HepG2 (cell line): ENCODE measurements around the gene GPT2. TPM values are rescaled to one million over a fixed set of nuclear protein-coding genes. Genes with fewer than 3 reads are reported as not detected.
A peak's percentile ranks its signal among the peaks of the same experiment; 100 is the strongest.

Experiments used
- BCL3 ChIP-seq: sonication (generic); formaldehyde crosslinking; IDR thresholded peaks from 2 replicates; pipeline ENCODE4 v1.5.1; 2020; ENCODE audit warnings: mild to moderate bottlenecking, missing genetic modification reagents, moderate library complexity
- BORCS8-MEF2B ChIP-seq: sonication (generic); formaldehyde crosslinking; IDR thresholded peaks from 2 replicates; pipeline ENCODE4 v1.8.0; 2022; ENCODE audit warnings: mild to moderate bottlenecking, missing genetic modification reagents
- ELK4 ChIP-seq: sonication (generic); formaldehyde crosslinking; IDR thresholded peaks from 2 replicates; pipeline ENCODE4 v1.9.0; 2021; ENCODE audit warnings: missing genetic modification reagents, borderline replicate concordance
- HNRNPUL1 ChIP-seq: fragments of 200-400 bp; formaldehyde crosslinking; IDR thresholded peaks from 2 replicates; pipeline ENCODE4 v1.6.1; 2017; ENCODE audit warnings: low read depth, mild to moderate bottlenecking, low read length, moderate library complexity
- IRX3 ChIP-seq: sonication (generic); formaldehyde crosslinking; IDR thresholded peaks from 2 replicates; pipeline ENCODE4 v1.8.1; 2023; ENCODE audit warnings: mild to moderate bottlenecking, low read depth, missing genetic modification reagents, borderline replicate concordance
- MED1 ChIP-seq: sonication (generic); formaldehyde crosslinking; IDR thresholded peaks from 2 replicates; pipeline ENCODE4 v1.4.0; 2020; ENCODE audit warnings: missing genetic modification reagents
- NR2F6 ChIP-seq, 2 experiments: IDR thresholded peaks; 2 replicates each; pipeline ENCODE4 v1.6.1; 2016; ENCODE audit warnings: antibody characterized with exemption in 1 of 2, mild to moderate bottlenecking in 1 of 2
- PLSCR1 ChIP-seq: sonication (generic); formaldehyde crosslinking; IDR thresholded peaks from 2 replicates; pipeline ENCODE4 v1.5.0; 2020; ENCODE audit warnings: missing genetic modification reagents, mild to moderate bottlenecking, borderline replicate concordance
- RBFOX2 ChIP-seq: fragments of 200-400 bp; formaldehyde crosslinking; IDR thresholded peaks from 2 replicates; pipeline ENCODE4 v1.6.1; 2017; ENCODE audit warnings: low read depth, mild to moderate bottlenecking, low read length
- SMARCC2 ChIP-seq: fragments of 450-650 bp; IDR thresholded peaks from 2 replicates; pipeline ENCODE4 v1.6.1; 2017; ENCODE audit warnings: antibody characterized with exemption, mild to moderate bottlenecking
- SMARCE1 ChIP-seq: fragments of 450-650 bp; IDR thresholded peaks from 2 replicates; pipeline ENCODE4 v1.6.1; 2017; ENCODE audit warnings: borderline replicate concordance
- ZNF557 ChIP-seq: sonication (generic); formaldehyde crosslinking; IDR thresholded peaks from 2 replicates; pipeline ENCODE4 v1.4.0; 2020; ENCODE audit warnings: missing genetic modification reagents
- ZNF567 ChIP-seq: sonication (generic); formaldehyde crosslinking; IDR thresholded peaks from 2 replicates; pipeline ENCODE4 v1.8.1; 2023; ENCODE audit warnings: mild to moderate bottlenecking, missing genetic modification reagents, borderline replicate concordance
- ZNF629 ChIP-seq: sonication (generic); formaldehyde crosslinking; conservative IDR thresholded peaks from 2 replicates; pipeline ENCODE4 v1.5.0; 2020; ENCODE audit warnings: missing genetic modification reagents
- polyA plus RNA-seq, 8 experiments: library from polyadenylated mRNA; depleted of rRNA in 3 of 8; stranded (reverse) in 7 of 8; unstranded in 1 of 8; fragments of >200 nt; fragmentation: Illumina TruSeq in 4 of 8; extraction: Trizol in 4 of 8; gene quantifications; 2 replicates each; pipeline versions ENCODE4 v1.2.1 to v1.2.3, GENCODE V29; 2011 to 2016; ENCODE audit warnings: low read depth in 4 of 8, missing spikeins in 1 of 8, mixed read lengths in 1 of 8; ENCODE audit not compliant: insufficient read depth in 1 of 8
- total RNA-seq, 5 experiments: library from RNA; depleted of rRNA; stranded (reverse); fragments of >200 nt; fragmentation: Illumina TruSeq; extraction: Trizol; gene quantifications; 2 replicates each; pipeline ENCODE4 v1.2.3, GENCODE V29; 2016; ENCODE audit warnings: low read depth in 1 of 5
- TF ChIP-seq, protein P1 (sequence below): IDR thresholded peaks from 2 replicates; pipeline ENCODE4 v1.6.1; 2016; ENCODE audit warnings: low read depth
- TF ChIP-seq, protein P2 (sequence below): sonication (generic); formaldehyde crosslinking; IDR thresholded peaks from 2 replicates; pipeline ENCODE4 v1.8.0; 2022; ENCODE audit warnings: mild to moderate bottlenecking, missing genetic modification reagents, moderate library complexity
- TF ChIP-seq, protein P3 (sequence below): sonication (generic); formaldehyde crosslinking; IDR thresholded peaks from 2 replicates; pipeline ENCODE4 v1.4.0; 2020; ENCODE audit warnings: missing genetic modification reagents
- TF ChIP-seq, protein P4 (sequence below): sonication (generic); formaldehyde crosslinking; IDR thresholded peaks from 2 replicates; pipeline ENCODE4 v1.8.0; 2022; ENCODE audit warnings: mild to moderate bottlenecking, missing genetic modification reagents

Gene GPT2
- total and polyA plus RNA-seq, 2 of the 13 experiments (the other 11 are each of a cell fraction or from before 2014, with no cell fraction given): 138 to 267 TPM

DNA sequence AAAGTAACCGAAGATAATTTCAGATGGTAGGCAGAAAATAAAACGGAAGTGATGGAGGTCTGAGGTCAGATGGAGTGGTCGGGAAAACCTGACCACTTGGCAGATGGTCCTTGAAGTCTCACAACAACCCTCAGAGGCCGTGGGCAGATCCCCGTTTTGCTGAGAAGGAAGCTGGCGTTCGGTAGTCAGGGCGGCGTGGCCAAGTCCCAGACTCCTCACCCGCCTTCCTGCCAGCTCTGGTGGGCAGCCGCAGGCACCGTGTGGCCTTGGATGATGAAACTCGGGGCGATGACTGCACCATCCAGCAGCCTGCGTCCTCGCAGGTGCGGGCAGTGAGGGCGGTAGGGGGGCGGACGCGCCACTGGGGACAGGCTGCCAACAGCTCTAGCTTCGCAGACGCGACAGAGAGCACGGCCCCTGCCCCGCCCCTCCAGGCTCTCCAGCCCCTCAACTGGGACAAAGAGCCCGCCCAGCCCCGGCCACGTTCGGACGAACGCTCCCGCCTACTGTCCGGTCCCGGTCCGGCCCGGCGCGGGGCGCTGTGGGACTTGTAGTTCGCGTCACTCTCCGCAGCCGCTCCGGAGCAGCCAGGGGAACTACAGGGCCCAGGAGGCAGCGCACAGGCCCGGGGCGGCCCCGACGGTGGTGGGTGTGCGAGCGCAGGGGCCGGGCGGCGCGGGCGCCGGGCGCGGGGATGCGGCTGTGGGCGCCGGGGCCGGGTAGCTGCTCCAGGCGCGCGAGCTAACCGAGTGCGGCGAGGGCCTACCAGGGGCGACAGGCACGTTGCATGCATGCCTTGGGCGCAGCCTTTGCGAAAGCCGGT is at the start of gene GPT2 (continued):
- TF ChIP-seq BORCS8-MEF2B (peak; percentile 42; the same call in 1 of the 2 replicates), HNRNPUL1 (peak; percentile 51; the same call in 1 of the 2 replicates), NR2F6 (IDR thresholded peaks at IDR 0.05) (peak; percentile 64; the same call in 1 of the 2 replicates), NR2F6 (CRISPR knock-in tag; IDR thresholded peaks at IDR 0.05) (peak; percentile 87), SMARCC2 (no peak), BCL3 (peak; percentile 88; the same call in 1 of the 2 replicates), RBFOX2 (peak; percentile 98), SMARCE1 (no peak), MED1 (CRISPR knock-in tag) (peak; percentile 99), ELK4 (CRISPR knock-in tag) (peak; percentile 61; the same call in 1 of the 2 replicates), ZNF567 (peak; percentile 98; the same call in 1 of the 2 replicates), ZNF629 (peak; percentile 21; the same call in 1 of the 2 replicates), IRX3 (CRISPR knock-in tag) (0 out of 2 replicates have a peak, but pooled peaks have one; percentile 34), PLSCR1 (CRISPR knock-in tag) (no peak), ZNF557 (0 out of 2 replicates have a peak, but pooled peaks have one; percentile 64)
- TF ChIP-seq, protein P1, sequence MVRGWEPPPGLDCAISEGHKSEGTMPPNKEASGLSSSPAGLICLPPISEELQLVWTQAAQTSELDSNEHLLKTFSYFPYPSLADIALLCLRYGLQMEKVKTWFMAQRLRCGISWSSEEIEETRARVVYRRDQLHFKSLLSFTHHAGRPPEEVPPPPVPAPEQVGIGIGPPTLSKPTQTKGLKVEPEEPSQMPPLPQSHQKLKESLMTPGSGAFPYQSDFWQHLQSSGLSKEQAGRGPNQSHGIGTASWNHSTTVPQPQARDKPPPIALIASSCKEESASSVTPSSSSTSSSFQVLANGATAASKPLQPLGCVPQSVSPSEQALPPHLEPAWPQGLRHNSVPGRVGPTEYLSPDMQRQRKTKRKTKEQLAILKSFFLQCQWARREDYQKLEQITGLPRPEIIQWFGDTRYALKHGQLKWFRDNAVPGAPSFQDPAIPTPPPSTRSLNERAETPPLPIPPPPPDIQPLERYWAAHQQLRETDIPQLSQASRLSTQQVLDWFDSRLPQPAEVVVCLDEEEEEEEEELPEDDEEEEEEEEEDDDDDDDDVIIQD: peak; percentile 66; the same call in 1 of the 2 replicates
- TF ChIP-seq, protein P2, sequence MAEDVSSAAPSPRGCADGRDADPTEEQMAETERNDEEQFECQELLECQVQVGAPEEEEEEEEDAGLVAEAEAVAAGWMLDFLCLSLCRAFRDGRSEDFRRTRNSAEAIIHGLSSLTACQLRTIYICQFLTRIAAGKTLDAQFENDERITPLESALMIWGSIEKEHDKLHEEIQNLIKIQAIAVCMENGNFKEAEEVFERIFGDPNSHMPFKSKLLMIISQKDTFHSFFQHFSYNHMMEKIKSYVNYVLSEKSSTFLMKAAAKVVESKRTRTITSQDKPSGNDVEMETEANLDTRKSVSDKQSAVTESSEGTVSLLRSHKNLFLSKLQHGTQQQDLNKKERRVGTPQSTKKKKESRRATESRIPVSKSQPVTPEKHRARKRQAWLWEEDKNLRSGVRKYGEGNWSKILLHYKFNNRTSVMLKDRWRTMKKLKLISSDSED: no peak
- TF ChIP-seq, protein P3, sequence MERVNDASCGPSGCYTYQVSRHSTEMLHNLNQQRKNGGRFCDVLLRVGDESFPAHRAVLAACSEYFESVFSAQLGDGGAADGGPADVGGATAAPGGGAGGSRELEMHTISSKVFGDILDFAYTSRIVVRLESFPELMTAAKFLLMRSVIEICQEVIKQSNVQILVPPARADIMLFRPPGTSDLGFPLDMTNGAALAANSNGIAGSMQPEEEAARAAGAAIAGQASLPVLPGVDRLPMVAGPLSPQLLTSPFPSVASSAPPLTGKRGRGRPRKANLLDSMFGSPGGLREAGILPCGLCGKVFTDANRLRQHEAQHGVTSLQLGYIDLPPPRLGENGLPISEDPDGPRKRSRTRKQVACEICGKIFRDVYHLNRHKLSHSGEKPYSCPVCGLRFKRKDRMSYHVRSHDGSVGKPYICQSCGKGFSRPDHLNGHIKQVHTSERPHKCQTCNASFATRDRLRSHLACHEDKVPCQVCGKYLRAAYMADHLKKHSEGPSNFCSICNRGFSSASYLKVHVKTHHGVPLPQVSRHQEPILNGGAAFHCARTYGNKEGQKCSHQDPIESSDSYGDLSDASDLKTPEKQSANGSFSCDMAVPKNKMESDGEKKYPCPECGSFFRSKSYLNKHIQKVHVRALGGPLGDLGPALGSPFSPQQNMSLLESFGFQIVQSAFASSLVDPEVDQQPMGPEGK (CRISPR knock-in tag): peak; percentile 96
- TF ChIP-seq, protein P4, sequence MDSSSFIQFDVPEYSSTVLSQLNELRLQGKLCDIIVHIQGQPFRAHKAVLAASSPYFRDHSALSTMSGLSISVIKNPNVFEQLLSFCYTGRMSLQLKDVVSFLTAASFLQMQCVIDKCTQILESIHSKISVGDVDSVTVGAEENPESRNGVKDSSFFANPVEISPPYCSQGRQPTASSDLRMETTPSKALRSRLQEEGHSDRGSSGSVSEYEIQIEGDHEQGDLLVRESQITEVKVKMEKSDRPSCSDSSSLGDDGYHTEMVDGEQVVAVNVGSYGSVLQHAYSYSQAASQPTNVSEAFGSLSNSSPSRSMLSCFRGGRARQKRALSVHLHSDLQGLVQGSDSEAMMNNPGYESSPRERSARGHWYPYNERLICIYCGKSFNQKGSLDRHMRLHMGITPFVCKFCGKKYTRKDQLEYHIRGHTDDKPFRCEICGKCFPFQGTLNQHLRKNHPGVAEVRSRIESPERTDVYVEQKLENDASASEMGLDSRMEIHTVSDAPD: 0 out of 2 replicates have a peak, but pooled peaks have one; percentile 62
